NCI-H146 treated with DMSO at 0.1 percent for 48 hours (cell line): ENCODE data around the gene NANOGP8.

Source experiments
- DNase-seq: peaks from one replicate; lab custom pipeline; 2025; ENCODE audit not compliant: unreplicated experiment; lab: John Stamatoyannopoulos, UW

The NANOGP8 gene

DNA sequence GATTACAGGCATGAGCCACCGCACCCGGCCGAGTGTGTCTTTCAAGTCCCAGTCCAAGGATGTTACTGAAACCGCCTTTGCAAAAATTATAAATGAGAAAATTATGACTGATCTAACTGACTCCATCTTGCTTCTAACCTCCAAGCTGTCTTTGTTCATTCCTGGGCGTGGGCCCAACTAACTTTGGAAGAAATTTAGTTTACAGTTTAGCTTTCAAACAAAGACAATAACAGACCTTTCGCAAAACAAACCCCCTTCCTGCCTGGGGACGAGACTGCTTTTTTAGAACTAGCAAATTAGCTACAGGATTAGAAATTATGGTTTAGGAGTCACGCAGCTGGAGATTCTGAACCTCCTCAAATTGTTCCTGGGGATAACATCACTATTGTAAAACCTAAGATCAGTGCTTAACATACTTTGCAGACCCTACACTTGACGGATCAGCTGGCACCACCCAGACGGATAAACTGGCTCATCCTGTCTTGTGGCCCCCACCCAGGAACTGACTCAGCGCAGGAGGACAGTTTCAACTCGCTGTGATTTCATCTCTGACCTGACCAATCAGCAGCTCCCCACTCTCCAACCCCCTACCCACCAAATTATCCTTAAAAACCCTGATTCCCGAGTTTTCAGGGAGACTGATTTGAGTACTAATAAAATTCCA, 23.8 kb downstream of the NANOGP8 start:
- DNase-seq, result no peak

DNA sequence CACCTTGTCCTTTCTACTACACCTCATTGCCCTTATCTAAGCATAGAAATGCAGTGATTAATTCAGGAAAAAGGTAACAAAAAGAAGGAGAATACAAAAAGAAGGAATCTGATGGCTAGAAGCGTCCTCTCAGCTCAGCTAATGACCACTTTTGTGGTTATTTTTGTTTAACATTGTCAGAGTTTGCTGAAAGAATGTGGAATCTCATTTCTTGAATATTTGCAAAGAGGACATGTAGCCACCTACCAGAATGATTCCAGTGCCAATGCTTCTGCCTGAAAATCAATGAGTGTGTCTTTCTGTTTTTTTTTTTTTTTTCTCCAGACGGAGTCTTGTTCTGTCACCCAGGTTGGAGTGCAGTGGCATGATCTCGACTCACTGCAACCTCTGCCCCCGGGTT, 24.5 kb downstream of the NANOGP8 start:
- no peak for DNase-seq

DNA sequence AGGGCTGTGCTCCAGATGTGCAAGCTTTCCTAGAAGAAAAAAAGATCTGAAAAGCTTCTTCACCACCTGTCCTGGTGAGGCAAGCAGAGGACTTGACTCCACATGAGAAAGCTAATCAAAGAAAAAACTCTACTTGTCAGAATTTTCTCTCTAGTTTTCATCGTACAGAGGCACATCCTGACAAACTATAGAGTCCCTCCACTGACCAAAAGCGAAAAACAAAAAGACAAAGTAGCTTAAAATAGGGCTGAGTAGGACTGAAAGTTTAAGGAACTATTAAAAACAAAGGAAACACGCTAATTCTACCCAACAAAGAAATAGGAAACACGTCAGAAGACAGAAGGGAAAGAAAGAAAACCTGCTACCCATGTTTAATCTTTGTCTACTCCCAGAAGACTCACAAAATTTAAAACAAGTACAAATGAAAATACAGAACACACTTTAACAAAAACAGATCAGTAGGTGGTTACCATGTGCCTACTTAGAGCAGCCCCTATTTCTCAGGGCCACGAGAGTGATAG, 26.5 kb downstream of the NANOGP8 start:
- no peak for DNase-seq

DNA sequence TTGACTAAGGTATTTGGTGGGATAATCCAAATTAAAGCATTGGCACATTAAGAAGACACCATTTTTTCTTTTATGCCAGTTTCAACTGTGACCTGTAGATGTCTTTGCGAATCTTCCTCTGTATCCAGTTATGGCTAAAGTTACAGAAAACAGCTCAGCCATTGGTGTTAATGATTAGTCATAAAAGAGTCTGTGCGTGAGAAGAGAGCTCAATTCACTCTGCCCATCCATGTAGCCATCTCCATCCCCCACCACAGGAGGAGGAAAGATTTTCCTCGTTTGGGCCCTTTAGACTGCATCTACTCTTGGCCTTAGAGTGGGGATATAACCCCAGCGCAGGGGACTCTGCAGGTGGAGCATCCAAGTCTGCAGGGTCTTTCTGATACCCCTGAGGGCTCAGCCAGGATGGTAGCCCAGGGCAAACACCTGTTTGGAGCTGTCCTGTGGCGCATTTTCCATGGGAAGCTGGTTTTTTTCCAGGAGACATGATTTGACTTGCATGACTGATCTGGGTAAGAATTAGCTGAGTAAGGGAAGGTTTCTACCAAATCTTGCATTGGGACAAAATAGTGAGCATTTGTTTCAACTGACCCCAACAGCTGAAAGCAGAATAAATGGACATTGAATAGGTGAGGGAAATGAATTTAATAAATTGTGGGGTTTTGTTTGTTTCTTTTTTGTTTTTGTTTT, 29.5 kb downstream of the NANOGP8 start:
- no peak for DNase-seq

GRCh38 chr15:35054380-35054779, 30.7 kb downstream of the NANOGP8 start:
- no peak for DNase-seq

- no peak for DNase-seq
Measured at GRCh38 chr15:35047996-35048395, 37.1 kb downstream of the NANOGP8 start.

- DNase-seq, result no peak
Measured at GRCh38 chr15:35047528-35047927, 37.6 kb downstream of the NANOGP8 start.

- DNase-seq, result no peak
Measured at GRCh38 chr15:35043373-35044095, 41.6 kb downstream of the NANOGP8 start.

DNA sequence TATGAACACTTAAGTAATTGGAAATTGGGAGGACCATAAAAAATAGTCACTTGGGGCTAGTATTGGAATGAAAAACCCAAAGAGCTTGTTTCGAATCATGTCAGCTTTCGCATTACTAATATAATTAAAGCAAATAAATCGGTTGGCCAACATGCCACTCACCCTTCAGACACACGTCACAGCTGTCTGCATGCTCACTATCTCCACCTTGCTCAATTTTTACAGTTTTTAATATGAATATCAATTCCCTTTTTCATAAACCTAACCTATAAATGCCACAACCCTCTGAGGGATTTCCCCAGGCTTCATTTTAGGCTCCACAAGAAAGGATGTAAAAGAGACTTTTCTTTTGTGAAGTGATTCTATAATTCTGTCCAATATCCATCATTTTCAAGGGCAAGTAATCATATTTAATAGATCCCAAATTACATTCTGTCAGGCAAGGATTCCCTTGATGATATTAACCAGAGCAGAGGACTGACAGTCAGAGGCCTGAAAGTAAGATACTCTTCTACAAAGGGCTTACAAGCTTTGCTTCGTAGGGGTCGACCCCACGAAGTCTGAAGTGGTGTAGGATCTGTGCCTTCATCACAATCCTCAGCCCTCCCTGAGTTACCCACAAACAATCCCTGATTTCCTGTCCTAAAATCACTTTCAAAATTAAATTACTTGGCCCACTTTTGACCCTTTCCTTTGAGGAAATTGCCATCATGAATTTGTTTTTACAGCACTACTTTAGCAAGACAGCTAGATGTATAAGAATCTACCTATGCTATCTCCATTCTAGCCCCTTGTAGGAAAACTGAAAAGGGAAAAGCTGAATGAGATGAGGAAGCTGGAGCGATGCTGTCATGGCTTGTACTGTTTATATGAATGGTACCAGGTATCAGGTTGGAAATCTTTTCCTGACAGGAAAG, 44.5 kb downstream of the NANOGP8 start:
- DNase-seq, result no peak

DNA sequence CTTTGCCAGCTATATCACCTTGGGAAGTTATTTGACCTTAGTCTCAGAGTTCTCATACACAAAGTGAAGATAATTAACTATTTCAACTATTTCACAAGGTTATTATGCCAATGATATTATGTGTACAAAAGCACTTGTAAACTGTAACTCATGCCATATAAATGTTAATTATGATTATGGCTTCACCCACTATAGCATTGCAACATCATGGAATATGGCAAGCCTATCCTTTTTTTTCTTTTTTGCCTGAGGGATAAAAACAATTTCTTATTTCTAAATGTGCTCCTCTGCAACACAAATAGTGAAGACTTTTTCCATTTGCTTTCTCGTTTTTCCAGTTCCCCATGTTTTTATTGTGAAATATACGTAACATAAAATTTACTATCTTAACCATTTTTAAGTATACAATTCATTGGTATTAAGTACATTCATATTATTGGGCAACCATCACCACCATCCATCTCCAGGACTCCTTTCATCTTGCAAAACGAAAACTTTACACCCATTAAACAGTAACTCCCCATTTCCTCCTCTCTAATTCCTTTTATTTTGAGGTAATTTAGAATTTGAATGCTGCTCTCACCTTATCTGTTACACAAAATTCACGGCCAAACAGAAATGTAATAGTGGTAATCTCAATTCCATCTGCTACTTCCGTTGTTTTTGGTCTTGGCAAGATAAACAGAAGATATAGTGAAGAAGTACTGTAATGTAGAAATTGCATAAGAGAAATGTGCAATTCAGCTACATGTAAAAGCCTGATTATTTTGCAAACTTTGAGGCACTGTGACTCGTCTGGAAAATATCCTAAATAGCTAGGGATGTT, 46.3 kb downstream of the NANOGP8 start:
- no peak for DNase-seq
